Esophagus muscularis mucosa (tissue), 4 donors: ENCODE results near the gene OCEL1. TPM values are rescaled to one million over a fixed set of nuclear protein-coding genes. Genes with fewer than 3 reads are reported as not detected.

Experiments used
- DNase-seq: peaks from one replicate; pipeline ENCODE4 v3.0.0-alpha.2; 2017; ENCODE audit errors: extremely low spot score
- H3K27ac ChIP-seq, 4 donors: fragments of 200-600 bp; sonication (generic); replicated peaks in 1 of 4; 1 replicate in 3 of 4; 2 replicates in 1 of 4; pipeline ENCODE4 v1.5.1; 2016 to 2019; ENCODE audit warnings: mild to moderate bottlenecking in 1 of 4
- H3K27me3 ChIP-seq, 4 donors: fragments of 200-600 bp; sonication (generic); one replicate each; pipeline versions ENCODE4 v1.5.1 to v1.6.0; 2016 to 2019
- H3K36me3 ChIP-seq, 4 donors: fragments of 200-600 bp; sonication (generic); one replicate each; pipeline ENCODE4 v1.5.1; 2016 to 2019
- H3K4me1 ChIP-seq, 4 donors: fragments of 200-600 bp; sonication (generic); one replicate each; pipeline ENCODE4 v1.5.1; 2016 to 2019
- H3K4me3 ChIP-seq, 4 donors: fragments of 200-600 bp; sonication (generic); 1 replicate in 2 of 4; 2 replicates in 2 of 4; pipeline ENCODE4 v1.5.1; 2016 to 2019; ENCODE audit warnings: mild to moderate bottlenecking in 4 of 4, moderate library complexity in 1 of 4
- H3K9me3 ChIP-seq, 4 donors: fragments of 200-600 bp; sonication (generic); 1 replicate in 3 of 4; 2 replicates in 1 of 4; pipeline ENCODE4 v1.5.1; 2016 to 2019
- EP300 ChIP-seq: sonication (generic); formaldehyde crosslinking; IDR thresholded peaks from one replicate; pipeline ENCODE4 v1.6.1; 2017; ENCODE audit warnings: antibody characterized with exemption
- POLR2A ChIP-seq: fragments of 450-650 bp; IDR thresholded peaks from one replicate; pipeline ENCODE4 v1.6.1; 2017; ENCODE audit warnings: antibody characterized with exemption, moderate library complexity, mild to moderate bottlenecking, low read depth
- POLR2AphosphoS5 ChIP-seq, 2 donors: sonication (generic); formaldehyde crosslinking; IDR thresholded peaks; one replicate each; pipeline ENCODE4 v1.6.1; 2017; ENCODE audit warnings: antibody characterized with exemption in 2 of 2
- WGBS: methylation state at CpG from one replicate; pipeline ENCODE4 v1.1.5; 2018; 5-methylcytosine and 5-hydroxymethylcytosine counted together
- intact Hi-C: fragments of 100-400 bp; cut with DNase I; formaldehyde crosslinking; loops from one replicate; pipeline ENCODE4 v1.15.1; 2023
- total RNA-seq, 4 donors: library from RNA; depleted of rRNA; stranded (reverse); fragments of >200 nt; gene quantifications; one replicate each; pipeline versions ENCODE4 v1.1.0 to v1.2.1, GENCODE V29; 2016
- TF ChIP-seq, protein P1 (sequence below), 3 experiments: fragments of 200-600 bp in 2 of 3; fragments of 450-650 bp in 1 of 3; sonication (generic) in 2 of 3; IDR thresholded peaks; one replicate each; pipeline ENCODE4 v1.5.1; 2017 to 2019; ENCODE audit warnings: antibody characterized with exemption in 3 of 3, mild to moderate bottlenecking in 2 of 3, moderate library complexity in 1 of 3

Gene OCEL1
- total RNA-seq, 4 donors from 2014 or later = 6.3 to 18.8 (median 7.8) TPM

DNA sequence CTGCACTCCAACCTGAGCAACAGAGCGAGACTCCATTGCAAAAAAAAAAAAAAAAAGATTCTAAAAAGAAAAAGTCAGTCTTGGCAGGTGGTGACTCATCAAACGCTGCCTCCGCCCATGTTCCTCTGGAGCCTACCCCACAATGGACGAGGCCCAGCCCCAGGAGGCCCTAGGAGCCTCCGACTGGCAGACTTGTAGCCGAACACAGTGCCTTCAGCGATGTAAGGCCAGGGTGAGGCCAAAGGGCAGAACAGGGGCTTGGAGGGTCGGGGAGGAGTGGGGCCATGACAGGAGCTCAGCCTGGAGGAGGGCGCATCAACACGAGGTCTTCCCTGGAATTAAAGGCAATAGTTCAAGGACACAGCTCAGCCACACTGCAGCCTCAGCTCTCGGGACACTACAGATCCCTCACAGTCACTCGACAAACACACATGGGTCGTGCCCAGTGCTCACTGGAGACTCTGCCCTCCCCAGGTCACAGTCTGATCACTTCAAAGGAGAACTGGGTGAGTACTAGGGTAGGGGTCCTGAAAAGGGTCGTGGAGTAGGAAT lies 5.7 kb upstream of the OCEL1 start:
- peak overlapping the region in 1 of 4 donors; percentile 27 for H3K27ac ChIP-seq
- no peak overlapping the region for H3K4me3 ChIP-seq
- 36% methylated on average over 14 of the region's 14 CpGs for WGBS
- no peaks in the 10 kb centered on the region for H3K27me3 ChIP-seq
- H3K9me3 ChIP-seq = no peaks in the 10 kb centered on the region
- H3K36me3 ChIP-seq = peaks cover 0 to 35% (median 32%) of the 10 kb centered on the region in 4 donors
- intact Hi-C loops = no loop called here
- no peak for DNase-seq
- TF ChIP-seq EP300 (no peak), POLR2A (no peak), POLR2AphosphoS5 (IDR thresholded peaks at IDR 0.05) (no peak)
- TF ChIP-seq, protein P1, sequence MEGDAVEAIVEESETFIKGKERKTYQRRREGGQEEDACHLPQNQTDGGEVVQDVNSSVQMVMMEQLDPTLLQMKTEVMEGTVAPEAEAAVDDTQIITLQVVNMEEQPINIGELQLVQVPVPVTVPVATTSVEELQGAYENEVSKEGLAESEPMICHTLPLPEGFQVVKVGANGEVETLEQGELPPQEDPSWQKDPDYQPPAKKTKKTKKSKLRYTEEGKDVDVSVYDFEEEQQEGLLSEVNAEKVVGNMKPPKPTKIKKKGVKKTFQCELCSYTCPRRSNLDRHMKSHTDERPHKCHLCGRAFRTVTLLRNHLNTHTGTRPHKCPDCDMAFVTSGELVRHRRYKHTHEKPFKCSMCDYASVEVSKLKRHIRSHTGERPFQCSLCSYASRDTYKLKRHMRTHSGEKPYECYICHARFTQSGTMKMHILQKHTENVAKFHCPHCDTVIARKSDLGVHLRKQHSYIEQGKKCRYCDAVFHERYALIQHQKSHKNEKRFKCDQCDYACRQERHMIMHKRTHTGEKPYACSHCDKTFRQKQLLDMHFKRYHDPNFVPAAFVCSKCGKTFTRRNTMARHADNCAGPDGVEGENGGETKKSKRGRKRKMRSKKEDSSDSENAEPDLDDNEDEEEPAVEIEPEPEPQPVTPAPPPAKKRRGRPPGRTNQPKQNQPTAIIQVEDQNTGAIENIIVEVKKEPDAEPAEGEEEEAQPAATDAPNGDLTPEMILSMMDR (IDR thresholded peaks at IDR 0.05) = no peak
- H3K4me1 ChIP-seq = peaks cover 6 to 25% (median 18%) of the 10 kb centered on the region in 4 donors

DNA sequence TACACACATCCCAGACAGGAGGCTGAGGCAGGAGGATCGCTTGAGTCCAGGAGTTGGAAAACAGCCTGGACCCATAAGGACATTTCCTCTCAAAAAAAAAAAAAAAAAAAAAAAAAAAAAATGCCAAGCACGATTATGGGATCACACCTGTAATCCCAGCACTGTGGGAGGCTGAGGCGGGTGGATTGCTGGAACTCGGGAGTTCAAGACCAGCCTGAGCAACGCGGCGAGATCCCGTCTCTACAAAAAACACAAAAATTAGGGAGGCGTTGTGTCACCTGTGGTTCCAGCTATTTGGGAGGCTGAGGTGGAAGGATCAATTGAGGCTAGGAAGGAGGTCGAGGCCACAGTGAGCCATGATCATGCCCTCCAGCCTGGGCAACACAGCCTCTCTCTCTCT lies 973 bp upstream of the OCEL1 start:
- intact Hi-C loops = no loop called here
- Histone ChIP-seq H3K27me3 (no peaks in the 10 kb centered on the region), H3K27ac (no peak overlapping the region), H3K4me3 (peak overlapping the region in 1 of 4 donors; percentile 75), H3K36me3 (peaks cover 0 to 16% (median 9%) of the 10 kb centered on the region in 4 donors), H3K9me3 (no peaks in the 10 kb centered on the region), H3K4me1 (peaks cover 9 to 31% (median 29%) of the 10 kb centered on the region in 4 donors)
- WGBS = 88% methylated on average over 10 of the region's 10 CpGs
- TF ChIP-seq POLR2A = no peak
- TF ChIP-seq, protein P1 (IDR thresholded peaks at IDR 0.05) = no peak
- no peak for TF ChIP-seq EP300
- no peak for TF ChIP-seq POLR2AphosphoS5 (IDR thresholded peaks at IDR 0.05)
- DNase-seq = no peak

DNA sequence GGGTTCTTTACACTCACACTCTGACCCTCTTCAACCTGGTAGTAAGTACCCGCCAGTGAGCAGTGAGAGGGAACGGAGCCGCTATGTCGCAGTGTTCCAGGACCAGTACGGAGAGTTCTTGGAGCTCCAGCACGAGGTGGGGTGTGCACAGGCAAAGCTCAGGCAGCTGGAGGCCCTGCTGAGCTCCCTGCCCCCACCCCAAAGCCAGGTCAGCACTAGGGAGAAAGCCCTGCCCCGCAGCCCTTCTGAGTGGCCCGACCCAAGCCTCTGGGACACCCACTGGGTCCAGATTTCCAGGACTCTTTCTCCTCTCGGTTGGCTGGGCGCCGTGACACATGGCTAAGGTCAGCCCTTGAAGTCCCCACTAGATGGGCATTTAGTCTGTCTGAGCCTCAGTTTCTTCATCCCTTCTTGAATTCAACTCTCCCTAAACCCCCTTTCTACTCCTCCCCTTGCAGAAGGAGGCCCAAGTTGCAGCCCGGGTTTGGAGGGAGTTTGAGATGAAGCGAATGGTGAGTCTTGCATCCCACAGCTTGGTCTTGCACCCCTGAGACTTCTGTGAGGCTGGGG lies 1.9 kb downstream of the OCEL1 start:
- intact Hi-C loops = no loop called here
- H3K36me3 ChIP-seq = peaks cover 13 to 41% (median 35%) of the 10 kb centered on the region in 4 donors
- no peaks in the 10 kb centered on the region for H3K9me3 ChIP-seq
- no peak for DNase-seq
- no peak overlapping the region for H3K4me3 ChIP-seq
- WGBS = 83% methylated on average over 13 of the region's 13 CpGs
- TF ChIP-seq EP300 (no peak), POLR2AphosphoS5 (IDR thresholded peaks at IDR 0.05) (no peak), POLR2A (no peak)
- TF ChIP-seq, protein P1 (IDR thresholded peaks at IDR 0.05) = no peak
- peak overlapping the region; percentile 14 to 88 (median 86) for H3K27ac ChIP-seq
- H3K27me3 ChIP-seq = no peaks in the 10 kb centered on the region
- peaks cover 9 to 26% (median 25%) of the 10 kb centered on the region in 4 donors for H3K4me1 ChIP-seq

DNA sequence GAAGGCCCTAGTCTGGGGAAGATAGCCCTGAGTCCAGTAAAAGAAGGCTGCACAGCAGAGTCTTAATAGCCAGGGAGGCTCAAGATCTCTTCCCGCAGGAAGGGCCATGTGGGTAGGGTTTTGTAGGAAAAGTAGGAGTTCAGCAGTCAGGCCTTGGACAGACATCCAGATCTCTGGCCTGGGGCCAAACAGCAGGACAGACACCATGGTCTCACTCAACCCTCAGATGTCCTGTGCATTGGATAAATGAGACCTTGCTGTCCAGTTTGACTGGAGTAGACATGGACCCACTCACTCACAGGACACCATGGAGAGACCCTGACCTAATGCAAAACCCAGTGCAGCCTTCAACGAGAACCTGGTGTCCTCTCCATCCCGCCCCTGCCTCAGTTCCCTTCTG lies 3.9 kb downstream of the OCEL1 start:
- peaks cover 13 to 54% (median 46%) of the 10 kb centered on the region in 4 donors for H3K36me3 ChIP-seq
- intact Hi-C loops = no loop called here
- no peaks in the 10 kb centered on the region for H3K27me3 ChIP-seq
- no peak for DNase-seq
- H3K4me3 ChIP-seq = no peak overlapping the region
- H3K9me3 ChIP-seq = no peaks in the 10 kb centered on the region
- H3K27ac ChIP-seq = no peak overlapping the region
- H3K4me1 ChIP-seq = peaks cover 16 to 36% (median 33%) of the 10 kb centered on the region in 4 donors
- 96% methylated on average over 3 of the region's 3 CpGs for WGBS
- TF ChIP-seq POLR2A (no peak), POLR2AphosphoS5 (IDR thresholded peaks at IDR 0.05) (no peak), EP300 (no peak)
- TF ChIP-seq, protein P1 (IDR thresholded peaks at IDR 0.05) = no peak
